GM12878 (cell line): ENCODE measurements around the gene CAMTA1.

Experiments used
- ATF7 ChIP-seq: fragments of 450-650 bp; IDR thresholded peaks from 2 replicates; pipeline ENCODE4 v1.6.1; 2016; ENCODE audit warnings: low read depth, mild to moderate bottlenecking
- CREB1 ChIP-seq: IDR thresholded peaks from 2 replicates; pipeline ENCODE4 v1.6.1; 2012; ENCODE audit warnings: low read depth, mild to moderate bottlenecking, inconsistent platforms
- CTCF ChIP-seq, 3 experiments: IDR thresholded peaks in 2 of 3; conservative IDR thresholded peaks in 1 of 3; 2 replicates each; pipeline ENCODE4 v1.5.1; 2011; ENCODE audit warnings: low read depth in 3 of 3, low read length in 3 of 3, mild to moderate bottlenecking in 3 of 3, control low read depth in 2 of 3, moderate library complexity in 2 of 3, inconsistent platforms in 1 of 3, mixed read lengths in 1 of 3; ENCODE audit not compliant: control insufficient read depth in 2 of 3, insufficient read depth in 1 of 3; ENCODE audit errors: extremely low read depth in 1 of 3
- MTA3 ChIP-seq: IDR thresholded peaks from 2 replicates; pipeline ENCODE4 v1.6.1; 2012; ENCODE audit warnings: low read length, inconsistent platforms, borderline replicate concordance
- MYB ChIP-seq: fragments of 150-350 bp; IDR thresholded peaks from 2 replicates; pipeline ENCODE4 v1.6.1; 2014; ENCODE audit warnings: mild to moderate bottlenecking, low read depth, low read length, borderline replicate concordance
- POLR2AphosphoS2 ChIP-seq: IDR thresholded peaks from 2 replicates; pipeline ENCODE4 v1.6.1; 2011; ENCODE audit warnings: low read depth, mild to moderate bottlenecking, low read length, improper control_type of control experiment, moderate library complexity
- RUNX3 ChIP-seq: IDR thresholded peaks from 2 replicates; pipeline ENCODE4 v1.6.1; 2012; ENCODE audit warnings: low read length, inconsistent platforms
- SMC3 ChIP-seq: IDR thresholded peaks from 2 replicates; pipeline ENCODE4 v1.6.1; 2011; ENCODE audit warnings: low read length, improper control_type of control experiment, borderline replicate concordance
- SREBF1 ChIP-seq: IDR thresholded peaks from 2 replicates; pipeline ENCODE4 v1.6.1; 2012; ENCODE audit warnings: mild to moderate bottlenecking, low read length
- TAF1 ChIP-seq: IDR thresholded peaks from 2 replicates; pipeline ENCODE4 v1.6.1; 2011; ENCODE audit warnings: mild to moderate bottlenecking, low read depth, low read length, borderline replicate concordance
- YY1 ChIP-seq: IDR thresholded peaks from 2 replicates; pipeline ENCODE4 v1.6.1; 2011; ENCODE audit warnings: low read depth, mild to moderate bottlenecking, low read length
- ZBTB33 ChIP-seq: fragments of 450-650 bp; IDR thresholded peaks from 2 replicates; pipeline ENCODE4 v1.6.1; 2017; ENCODE audit warnings: mild to moderate bottlenecking

- no peak for TF ChIP-seq TAF1
- TF ChIP-seq ZBTB33: no peak
- no peak for TF ChIP-seq CTCF (IDR thresholded peaks at IDR 0.05 in 2 of 3, conservative IDR thresholded peaks at IDR 0.05 in 1 of 3; ENCODE audit: control insufficient read depth in 2 of 3, extremely low read depth in 1 of 3, insufficient read depth in 1 of 3, low read depth in 3 of 3, low read length in 3 of 3)
- no peak for TF ChIP-seq RUNX3
- TF ChIP-seq SREBF1: no peak
- no peak for TF ChIP-seq MYB
- TF ChIP-seq ATF7: no peak
- no peak for TF ChIP-seq SMC3
- no peak for TF ChIP-seq CREB1
- no peak for TF ChIP-seq YY1
- no peak for TF ChIP-seq MTA3
- no peak for TF ChIP-seq POLR2AphosphoS2
These were observed 197.6 kb downstream of the CAMTA1 start for GRCh38 chr1:6982860-6983259.
